A549 treated with dexamethasone at 1 μM for 4 hours (cell line): ENCODE data around the gene SH2D2A. TPM values are rescaled to one million over a fixed set of nuclear protein-coding genes. Genes with fewer than 3 reads are reported as not detected.

ENCODE experiments used
- total RNA-seq: library from RNA; stranded (reverse); fragments of 200-300 nt; extraction: Qiagen RNA extraction; gene quantifications from 5 replicates; pipeline ENCODE4 v1.2.3, GENCODE V29; 2022

The SH2D2A gene
- total RNA-seq = 2.5 to 4.6 TPM (median 3.3 TPM) in 5 replicates

GRCh38 chr1:156816561-156817328, at the start of gene SH2D2A:
TSS of gene SH2D2A (minus strand) at chr1:156816848. CDS start at chr1:156816708, 140 bp downstream.

GRCh38 chr1:156860628-156861423, 44.2 kb upstream of the SH2D2A start, which contains the start of gene NTRK1:
TSS of gene NTRK1 (plus strand) at chr1:156860865. CDS start at chr1:156860935, 70 bp downstream.

GRCh38 chr1:156858959-156859522, 42.4 kb upstream of the SH2D2A start, which contains the start of gene INSRR:
TSS of gene INSRR (minus strand) at chr1:156859117. CDS start at chr1:156858621, 496 bp downstream.

DNA sequence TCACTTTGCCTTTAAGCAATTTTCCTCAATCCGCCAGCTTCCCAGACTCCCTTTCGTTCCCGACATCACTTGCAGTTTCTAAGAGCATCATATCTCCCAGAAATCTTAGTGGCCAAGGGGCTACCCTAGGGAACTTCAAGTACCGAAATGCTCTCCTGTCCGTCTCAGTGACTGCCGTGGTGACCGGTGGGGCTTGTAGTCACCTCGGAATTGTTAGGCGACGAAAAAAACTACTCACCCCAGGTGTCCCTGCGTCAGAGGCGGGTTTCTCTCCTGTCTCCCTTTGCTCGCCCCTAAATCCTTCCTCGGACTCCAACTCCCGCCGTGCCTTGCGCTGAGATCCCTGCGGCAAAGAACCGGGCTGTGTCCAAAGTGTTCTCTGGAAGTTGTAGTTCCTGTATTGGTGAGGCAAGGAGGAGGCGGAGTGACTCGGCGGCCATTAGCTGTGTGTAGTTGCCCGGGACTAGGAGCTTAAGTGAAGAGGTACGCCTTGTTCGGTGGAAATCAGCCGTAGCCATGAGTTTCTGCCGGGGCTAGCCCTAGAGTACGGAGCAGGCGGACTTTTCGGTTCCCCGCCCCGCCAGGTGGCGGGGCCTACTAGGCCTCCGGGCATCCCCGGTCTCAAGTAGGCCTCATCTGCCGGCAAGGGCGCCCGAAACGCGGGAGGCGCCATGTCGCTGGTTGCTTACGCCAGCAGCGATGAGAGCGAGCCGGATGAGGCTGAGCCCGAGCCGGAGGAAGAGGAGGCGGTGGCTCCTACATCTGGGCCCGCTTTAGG, 49.4 kb downstream of the SH2D2A start, which contains the start of gene PRCC:
Gene PRCC, plus strand, starts transcription at position 435 of the 778 bp plus-strand sequence. Its CDS starts 237 bp downstream, at position 672.

Other genes with a start within 250 kb of the SH2D2A start
- gene IQGAP3, start 244.3 kb downstream of the SH2D2A start, total RNA-seq = 9.2 to 20.0 TPM (median 17.9 TPM) in 5 replicates
- gene TTC24, start 237.1 kb downstream of the SH2D2A start, total RNA-seq = not detected in 5 replicates
- gene NAXE, start 225.1 kb downstream of the SH2D2A start, total RNA-seq = 148 to 167 TPM (median 154 TPM) in 5 replicates
- gene GPATCH4, start 215.4 kb downstream of the SH2D2A start, total RNA-seq = 63.7 to 88.0 TPM (median 65.8 TPM) in 5 replicates
- gene HAPLN2, start 197.4 kb downstream of the SH2D2A start, total RNA-seq = 0.09 to 0.46 TPM (median 0.19 TPM) in 5 replicates
- 0.11 to 0.14 TPM in 2 of 5 replicates, not detected in the others for gene BCAN, start 174.7 kb downstream of the SH2D2A start, total RNA-seq
- gene NES, start 139.4 kb downstream of the SH2D2A start, total RNA-seq = 1.3 TPM in 5 replicates
- 7.2 to 11.0 TPM (median 8.9 TPM) in 5 replicates for gene CRABP2, start 111.3 kb downstream of the SH2D2A start, total RNA-seq
- 20.9 to 24.1 TPM (median 23.2 TPM) in 5 replicates for gene METTL25B, start 88.4 kb downstream of the SH2D2A start, total RNA-seq
- 40.1 to 53.8 TPM (median 46.0 TPM) in 5 replicates for gene ISG20L2, start 88.1 kb downstream of the SH2D2A start, total RNA-seq
- gene MRPL24, start 75.8 kb downstream of the SH2D2A start, total RNA-seq = 189 to 212 TPM (median 200 TPM) in 5 replicates
- gene HDGF, start 65.2 kb downstream of the SH2D2A start, total RNA-seq = 423 to 447 TPM (median 444 TPM) in 5 replicates
- gene PRCC, start 49.3 kb downstream of the SH2D2A start, total RNA-seq = 63.4 to 85.5 TPM (median 76.8 TPM) in 5 replicates
- not detected in 5 replicates for gene INSRR, start 42.3 kb upstream of the SH2D2A start, total RNA-seq
- 0.06 to 0.16 TPM (median 0.08 TPM) in 4 of 5 replicates, not detected in the other for gene NTRK1, start 44.0 kb upstream of the SH2D2A start, total RNA-seq
- gene PEAR1, start 76.9 kb upstream of the SH2D2A start, total RNA-seq = 5.0 to 9.3 TPM (median 6.5 TPM) in 5 replicates
- 0.08 to 0.12 TPM (median 0.10 TPM) in 5 replicates for gene LRRC71, start 103.8 kb upstream of the SH2D2A start, total RNA-seq
- 13.9 to 18.8 TPM (median 18.4 TPM) in 5 replicates for gene ARHGEF11, start 228.9 kb upstream of the SH2D2A start, total RNA-seq